Right cardiac atrium (tissue), 5 donors: Measurements from ENCODE around the gene FOXL3. TPM values are rescaled to one million over a fixed set of nuclear protein-coding genes. Genes with fewer than 3 reads are reported as not detected.
A peak's percentile ranks its signal among the peaks of the same experiment; 100 is the strongest.

ENCODE experiments used
- ATAC-seq, 2 donors: fragments of 200-7000 bp; cut with Tn5 transposase; one replicate each; pipeline versions ENCODE4 v1.8.0 to v1.9.1; 2020; ENCODE audit warnings: moderate library complexity in 2 of 2, mild to moderate bottlenecking in 1 of 2
- DNase-seq, 3 donors: peaks; one replicate each; pipeline ENCODE4 v3.0.0-alpha.2; 2020
- H3K27ac ChIP-seq: one replicate; pipeline ENCODE4 v1.5.1; 2013; ENCODE audit warnings: mild to moderate bottlenecking, low read length, control low read depth, moderate library complexity
- H3K27me3 ChIP-seq: one replicate; pipeline ENCODE4 v1.6.1; 2013; ENCODE audit not compliant: control insufficient read depth, insufficient read depth
- H3K4me1 ChIP-seq: one replicate; pipeline ENCODE4 v1.6.1; 2013; ENCODE audit warnings: low read length; ENCODE audit not compliant: control insufficient read depth, insufficient read depth
- H3K4me3 ChIP-seq: one replicate; pipeline ENCODE4 v1.5.1; 2013; ENCODE audit warnings: low read length, control low read depth
- H3K9me3 ChIP-seq: one replicate; pipeline ENCODE4 v1.6.1; 2013; ENCODE audit warnings: low read length; ENCODE audit not compliant: control insufficient read depth
- WGBS: extraction: QIAGEN DNeasy Blood & Tissue Kit; methylation state at CpG from one replicate; pipeline ENCODE4 v1.1.7; 2013; 5-methylcytosine and 5-hydroxymethylcytosine counted together
- intact Hi-C, 4 donors: fragments of 100-400 bp; cut with DNase I; formaldehyde crosslinking; loops; one replicate each; pipeline versions ENCODE4 v1.11.0 to v1.14.0; 2022 to 2023
- polyA plus RNA-seq: library from polyadenylated mRNA; stranded (reverse); fragments of 200-250 nt; gene quantifications from one replicate; pipeline ENCODE4 v1.2.3, GENCODE V29; 2013
- total RNA-seq, 4 donors: library from RNA; stranded (reverse); fragmentation: NEBNext Ultra II Directional; extraction: Animal tissue kit (Norgen Biotek cat#: 25700); gene quantifications; one replicate each; pipeline ENCODE4 v1.2.1, GENCODE V29; 2021
- donor health status: healthy with polysubstance abuse.
- donor health status: DM: no; HTN: yes; CAD: no.
- donor health status: DM: no; HTN: no; CAD: no.
- donor health status: DM: no; HTN: yes; CAD: no; lungs with severe emphysema.
- donor health status: DM: yes; HTN: yes; CAD: no.

FOXL3 gene
- total and polyA plus RNA-seq, 5 donors = not detected

DNA sequence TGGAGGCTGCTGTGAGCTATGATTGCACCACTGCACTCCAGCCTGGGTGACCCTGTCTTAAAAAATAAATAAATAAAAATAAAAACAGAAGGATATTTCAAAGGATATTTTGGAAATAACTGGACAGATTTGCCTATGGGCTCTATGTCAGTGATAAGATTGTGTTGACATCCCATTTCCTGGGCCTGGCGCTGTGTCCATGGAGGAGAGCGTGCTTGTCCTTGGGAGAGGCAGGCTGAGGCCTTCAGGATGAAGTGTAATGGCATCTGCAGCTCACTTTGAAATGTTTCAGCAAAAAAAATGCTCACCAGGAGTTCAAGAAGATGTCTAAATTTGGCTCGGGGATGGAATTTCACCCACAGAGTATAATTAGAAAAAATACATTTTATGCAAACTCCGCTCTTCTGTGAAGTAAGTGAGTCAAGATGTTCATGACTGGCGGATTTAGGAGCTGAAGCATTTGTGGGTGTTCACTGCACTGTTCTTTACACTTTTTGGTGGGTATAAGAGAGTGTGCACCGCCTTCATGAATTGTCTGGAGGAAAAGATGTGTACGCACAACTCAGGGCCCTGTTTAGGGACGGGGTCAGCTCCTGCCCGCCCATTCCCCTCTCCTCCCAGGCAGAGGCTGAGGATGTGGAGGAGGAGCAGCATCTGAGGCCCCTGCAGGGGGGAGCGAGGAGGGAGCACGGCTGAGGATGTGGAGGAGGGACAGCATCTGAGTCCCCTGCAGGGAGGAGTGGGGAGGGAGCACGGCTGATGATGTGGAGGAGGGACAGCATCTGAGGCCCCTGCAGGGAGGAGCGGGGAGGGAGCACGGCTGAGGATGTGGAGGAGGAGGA is 18.5 kb upstream of the FOXL3 start:
- ATAC-seq = no peak

DNA sequence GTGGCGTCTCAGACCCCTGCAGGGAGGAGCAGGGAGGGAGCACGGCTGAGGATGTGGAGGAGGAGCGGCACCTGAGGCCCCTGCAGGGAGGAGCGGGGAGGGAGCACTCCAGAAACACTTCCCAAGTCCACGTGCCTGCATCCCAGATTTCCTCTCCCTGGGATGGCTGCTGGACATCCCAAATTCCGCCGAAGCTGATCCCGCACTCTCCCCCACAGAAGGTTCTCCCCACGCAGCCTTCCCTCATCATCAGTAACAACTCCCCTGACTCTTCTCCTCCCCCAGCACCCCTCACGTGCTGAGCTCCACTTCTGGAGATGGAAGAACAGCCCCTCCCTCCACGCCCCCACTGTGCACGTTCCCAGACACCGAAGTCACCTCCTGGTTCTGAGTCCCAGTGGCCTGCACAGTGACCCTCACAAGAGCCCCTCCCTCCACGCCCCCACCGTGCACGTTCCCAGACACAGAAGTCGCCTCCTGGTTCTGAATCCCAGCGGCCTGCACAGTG is 17.8 kb upstream of the FOXL3 start:
- ATAC-seq = no peak
- no peak overlapping the region for H3K27ac ChIP-seq
- no peak overlapping the region for H3K4me3 ChIP-seq
- H3K9me3 ChIP-seq = peaks cover 2% of the 10 kb centered on the region
- no peaks in the 10 kb centered on the region for H3K4me1 ChIP-seq
- WGBS = 77% methylated on average over 18 of the region's 18 CpGs
- intact Hi-C loops = no loop called here
- peak in 2 of 3 donors; percentile 6 to 33 for DNase-seq
- H3K27me3 ChIP-seq = no peaks in the 10 kb centered on the region

More for the DNA sequence above, 18.5 kb upstream of the FOXL3 start:
- Histone ChIP-seq H3K4me3 (no peak overlapping the region), H3K4me1 (no peaks in the 10 kb centered on the region), H3K27me3 (no peaks in the 10 kb centered on the region), H3K27ac (no peak overlapping the region), H3K9me3 (peaks cover 2% of the 10 kb centered on the region)
- intact Hi-C loops = no loop called here
- WGBS = 79% methylated on average over 14 of the region's 14 CpGs
- peak in 1 of 3 donors; percentile 3 for DNase-seq

DNA sequence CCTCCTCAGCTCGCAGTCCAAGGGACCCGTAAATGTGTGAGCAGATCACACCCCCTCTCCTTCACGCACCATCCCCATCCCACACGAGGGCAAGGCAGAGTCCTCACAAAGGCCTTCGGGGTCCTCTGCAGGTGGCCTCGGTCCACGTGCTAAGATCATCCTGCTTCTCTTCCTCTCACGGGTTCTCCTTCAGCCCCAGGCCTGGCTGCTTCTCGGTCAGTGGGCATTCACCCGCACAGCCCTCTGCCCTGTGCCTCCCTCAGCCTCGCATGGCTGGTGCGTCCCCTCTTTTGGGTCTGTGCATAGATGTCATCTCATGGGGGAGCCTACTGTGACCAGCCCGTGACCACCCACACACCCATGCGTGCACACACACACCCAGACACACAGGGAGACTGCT is 17.3 kb upstream of the FOXL3 start:
- intact Hi-C loops = no loop called here
- 83% methylated on average over 14 of the region's 14 CpGs for WGBS
- Histone ChIP-seq H3K27ac (no peak overlapping the region), H3K27me3 (no peaks in the 10 kb centered on the region), H3K4me1 (no peaks in the 10 kb centered on the region), H3K9me3 (peaks cover 2% of the 10 kb centered on the region), H3K4me3 (no peak overlapping the region)
- ATAC-seq = no peak
- no peak for DNase-seq

DNA sequence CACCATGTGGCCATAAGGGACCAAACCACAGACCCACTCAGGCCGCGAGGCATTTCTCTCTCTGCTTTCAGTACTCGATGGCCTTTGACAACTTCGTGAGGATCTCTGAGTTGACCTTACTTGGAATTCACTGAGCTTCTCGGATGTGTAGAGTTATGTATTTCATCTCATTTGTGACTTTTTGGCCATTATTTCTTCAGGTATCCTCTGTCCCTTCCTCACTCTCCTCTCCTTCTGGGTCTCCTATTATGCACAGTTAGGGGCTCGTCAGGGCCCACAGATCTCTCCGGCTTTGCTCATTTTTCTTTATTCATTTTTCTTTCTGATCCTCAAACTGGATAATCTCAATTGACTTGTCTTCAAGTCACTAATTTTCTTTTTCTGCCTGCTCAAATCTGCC is 16.6 kb upstream of the FOXL3 start:
- DNase-seq (no peak), ATAC-seq (no peak)
- intact Hi-C loops = no loop called here
- Histone ChIP-seq H3K27me3 (no peaks in the 10 kb centered on the region), H3K4me3 (no peak overlapping the region), H3K9me3 (peaks cover 2% of the 10 kb centered on the region), H3K4me1 (no peaks in the 10 kb centered on the region), H3K27ac (no peak overlapping the region)
- WGBS = 76% methylated on average over 7 of the region's 7 CpGs

DNA sequence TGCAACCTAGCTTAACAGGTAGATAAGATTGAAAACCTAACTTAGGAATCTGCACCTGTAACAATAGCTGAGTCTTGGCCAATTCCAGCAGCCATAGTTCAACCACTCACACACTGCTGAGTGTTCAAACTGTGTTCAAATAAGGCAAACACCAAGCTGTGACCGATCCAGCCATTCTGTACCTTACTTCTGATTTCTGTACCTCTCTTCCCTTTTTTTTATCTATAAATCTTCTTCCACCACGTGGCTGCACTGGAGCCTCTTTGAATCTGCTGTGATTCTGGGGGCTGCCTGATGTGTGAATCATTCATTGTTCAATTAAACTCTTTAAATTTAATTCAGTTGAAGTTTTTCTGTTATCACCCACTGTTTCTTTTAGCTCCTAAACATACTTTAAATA is 15.7 kb upstream of the FOXL3 start:
- no peaks in the 10 kb centered on the region for H3K27me3 ChIP-seq
- intact Hi-C loops = no loop called here
- 52% methylated on average over 2 of the region's 2 CpGs for WGBS
- H3K4me1 ChIP-seq = no peaks in the 10 kb centered on the region
- H3K27ac ChIP-seq = no peak overlapping the region
- H3K9me3 ChIP-seq = peaks cover 2% of the 10 kb centered on the region
- no peak for DNase-seq
- ATAC-seq = no peak
- H3K4me3 ChIP-seq = no peak overlapping the region

DNA sequence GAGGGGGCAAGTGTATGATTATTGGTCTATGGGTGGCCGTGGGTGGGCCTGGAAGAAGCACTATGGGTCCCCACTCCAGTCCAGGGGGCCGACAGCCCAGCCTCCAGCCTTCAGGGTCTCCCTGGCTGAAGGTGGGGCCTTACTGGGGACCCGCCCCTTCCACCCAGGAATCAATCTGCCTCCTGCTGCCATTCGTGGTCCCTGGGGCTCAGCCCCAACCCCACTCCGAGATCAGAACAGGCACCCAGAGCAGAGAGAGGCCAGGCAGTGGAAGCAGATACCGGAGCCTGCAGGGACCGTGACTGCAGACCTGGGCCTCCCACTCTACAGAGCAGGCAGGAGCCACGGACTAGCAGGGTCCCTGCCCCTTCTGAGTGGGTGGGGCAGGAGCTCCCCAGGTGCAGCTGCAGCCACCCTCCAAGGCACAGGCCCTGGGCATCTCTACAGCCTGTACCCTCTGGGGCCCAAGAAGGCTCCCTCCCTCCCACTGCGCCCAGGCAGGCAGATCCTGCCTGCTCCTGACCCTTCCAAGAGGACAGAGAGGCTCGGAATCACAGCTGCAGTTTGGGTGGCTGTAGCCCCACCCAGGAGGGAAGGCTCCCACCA is 13.6 kb upstream of the FOXL3 start:
- Histone ChIP-seq H3K4me1 (no peaks in the 10 kb centered on the region), H3K27ac (no peak overlapping the region), H3K4me3 (no peak overlapping the region), H3K9me3 (peaks cover 2% of the 10 kb centered on the region), H3K27me3 (no peaks in the 10 kb centered on the region)
- 70% methylated on average over 10 of the region's 10 CpGs for WGBS
- ATAC-seq (peak; percentile 31 to 33), DNase-seq (no peak)
- intact Hi-C loops = no loop called here

DNA sequence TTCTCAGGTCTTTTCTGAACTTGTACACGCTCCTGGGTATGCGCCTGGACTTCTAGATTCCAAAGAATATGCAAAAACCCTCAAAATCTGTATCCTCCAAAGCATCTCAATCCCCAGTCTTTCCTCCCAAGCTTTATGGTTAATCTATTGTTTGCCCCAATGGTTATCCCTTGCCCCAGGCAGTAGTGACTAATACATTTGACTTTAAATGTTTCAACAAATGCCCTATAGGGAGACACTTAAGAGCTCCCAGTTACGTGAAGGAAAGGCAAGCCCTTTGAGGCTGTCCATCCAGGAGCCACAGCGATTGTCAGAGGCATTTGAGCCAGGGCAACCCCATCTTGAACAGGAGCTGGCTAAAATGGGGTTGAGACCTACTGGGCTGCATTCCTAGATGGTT is 12.7 kb upstream of the FOXL3 start:
- H3K4me1 ChIP-seq = no peaks in the 10 kb centered on the region
- no peaks in the 10 kb centered on the region for H3K27me3 ChIP-seq
- DNase-seq (no peak), ATAC-seq (no peak)
- 89% methylated on average over 4 of the region's 4 CpGs for WGBS
- H3K4me3 ChIP-seq = no peak overlapping the region
- no peak overlapping the region for H3K27ac ChIP-seq
- intact Hi-C loops = no loop called here
- H3K9me3 ChIP-seq = peaks cover 2% of the 10 kb centered on the region

DNA sequence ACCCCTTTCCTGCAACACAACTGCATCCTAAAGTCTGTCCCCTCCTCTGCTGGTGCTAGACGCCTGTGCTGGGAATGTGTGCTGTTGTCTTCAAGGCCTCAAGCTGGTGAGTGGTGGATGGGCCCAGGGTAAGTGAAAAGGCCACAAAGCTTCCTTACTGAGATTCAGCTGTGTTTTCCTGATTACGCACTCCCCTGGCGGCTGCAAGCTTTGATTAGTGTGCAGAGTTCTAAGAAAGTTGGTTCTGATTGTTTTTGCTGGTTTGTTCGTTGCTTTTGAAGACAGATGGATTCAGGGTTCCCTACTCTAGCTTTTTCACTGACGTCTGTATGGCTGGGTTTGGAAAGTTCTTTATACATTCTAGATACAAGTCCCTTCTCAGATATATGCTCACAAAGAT is 11.9 kb upstream of the FOXL3 start:
- no peak for DNase-seq
- intact Hi-C loops = no loop called here

DNA sequence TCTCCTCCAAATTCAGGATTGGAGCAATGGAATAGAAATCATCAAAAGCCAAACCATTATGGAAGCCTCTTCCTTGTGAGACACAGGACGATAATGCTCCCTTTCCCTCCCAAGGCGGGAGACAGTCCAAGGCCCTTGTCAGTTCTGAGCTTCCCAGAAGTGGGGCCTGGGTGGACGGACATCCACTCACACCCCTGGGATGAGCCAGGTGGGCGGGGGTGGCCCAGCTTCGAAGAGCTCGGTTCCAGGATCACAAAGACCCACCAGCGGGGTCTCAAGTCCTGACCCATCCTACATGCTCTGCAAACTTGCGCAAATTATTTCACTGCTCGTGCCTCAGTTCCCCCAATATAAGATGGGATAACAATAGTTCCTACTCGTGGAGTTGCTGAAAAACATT is 10.1 kb upstream of the FOXL3 start:
- no peak overlapping the region for H3K27ac ChIP-seq
- H3K4me1 ChIP-seq = no peaks in the 10 kb centered on the region
- DNase-seq (no peak), ATAC-seq (no peak)
- H3K9me3 ChIP-seq = no peaks in the 10 kb centered on the region
- WGBS = 82% methylated on average over 10 of the region's 10 CpGs
- H3K27me3 ChIP-seq = no peaks in the 10 kb centered on the region
- intact Hi-C loops = no loop called here
- no peak overlapping the region for H3K4me3 ChIP-seq

More for the DNA sequence above, 11.9 kb upstream of the FOXL3 start:
- ATAC-seq = no peak
- WGBS = 77% methylated on average over 5 of the region's 5 CpGs
- no peak overlapping the region for H3K4me3 ChIP-seq
- H3K9me3 ChIP-seq = peaks cover 2% of the 10 kb centered on the region
- H3K4me1 ChIP-seq = no peaks in the 10 kb centered on the region
- no peaks in the 10 kb centered on the region for H3K27me3 ChIP-seq
- no peak overlapping the region for H3K27ac ChIP-seq

DNA sequence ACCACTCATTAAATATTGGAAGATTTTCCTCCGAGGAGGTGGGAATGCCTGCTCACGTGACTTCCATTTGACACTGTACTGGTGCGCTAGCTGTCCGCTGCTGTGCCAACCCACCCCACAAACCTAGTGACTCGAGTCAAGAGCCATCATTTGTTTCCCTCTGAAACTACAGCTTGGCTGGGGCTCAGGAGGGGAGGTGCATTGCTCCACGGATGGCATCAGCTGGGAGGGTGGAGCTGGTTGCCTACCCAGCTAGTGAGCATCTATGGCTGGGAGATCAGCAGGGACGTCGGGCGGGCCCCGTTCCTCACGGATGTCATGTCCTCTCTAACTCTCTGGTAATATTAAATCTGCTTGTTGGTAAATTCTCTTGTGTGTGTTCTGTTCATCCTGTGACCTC is 9.5 kb upstream of the FOXL3 start:
- ATAC-seq (no peak), DNase-seq (no peak)
- Histone ChIP-seq H3K4me1 (no peaks in the 10 kb centered on the region), H3K27ac (no peak overlapping the region), H3K4me3 (no peak overlapping the region), H3K9me3 (no peaks in the 10 kb centered on the region), H3K27me3 (no peaks in the 10 kb centered on the region)
- intact Hi-C loops = no loop called here
- 81% methylated on average over 11 of the region's 11 CpGs for WGBS

DNA sequence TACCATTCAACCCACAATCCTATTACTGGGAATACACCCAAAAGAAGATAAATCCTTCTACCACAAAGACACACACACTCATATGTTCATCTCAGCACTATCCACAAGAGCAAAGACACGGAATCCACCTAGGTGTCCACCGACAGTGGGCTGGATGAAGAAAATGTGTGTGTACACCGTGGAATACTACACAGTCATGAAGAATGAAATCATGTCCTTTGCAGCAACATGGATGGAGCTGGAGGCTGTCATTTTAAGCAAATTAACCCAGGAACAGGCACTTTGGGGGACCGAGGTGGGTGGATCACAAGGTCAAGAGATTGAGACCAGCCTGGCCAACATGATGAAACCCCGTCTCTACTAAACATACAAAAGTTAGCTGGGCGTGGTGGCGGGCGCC is 8.3 kb upstream of the FOXL3 start:
- no peak overlapping the region for H3K4me3 ChIP-seq
- H3K27ac ChIP-seq = no peak overlapping the region
- 92% methylated on average over 8 of the region's 8 CpGs for WGBS
- H3K4me1 ChIP-seq = no peaks in the 10 kb centered on the region
- H3K9me3 ChIP-seq = no peaks in the 10 kb centered on the region
- no peak for DNase-seq
- intact Hi-C loops = no loop called here
- no peaks in the 10 kb centered on the region for H3K27me3 ChIP-seq
- no peak for ATAC-seq
